SK-N-SH (cell line): ENCODE data around the gene SLC17A9.

Experiments
- CTCF ChIP-seq: fragments of 200-600 bp; sonication (generic); IDR thresholded peaks from 2 replicates; pipeline ENCODE4 v1.6.1; 2017; ENCODE audit warnings: antibody characterized with exemption, mild to moderate bottlenecking, moderate library complexity
- ELF1 ChIP-seq: IDR thresholded peaks from 2 replicates; pipeline ENCODE4 v1.4.0; 2012
- EZH2phosphoT487 ChIP-seq: fragments of 200-600 bp; sonication (generic); IDR thresholded peaks from 2 replicates; pipeline ENCODE4 v1.6.1; 2017; ENCODE audit warnings: low read depth, mixed run types, mild to moderate bottlenecking, antibody characterized with exemption, moderate library complexity, borderline replicate concordance
- GATA2 ChIP-seq: sonication (generic); formaldehyde crosslinking; IDR thresholded peaks from 2 replicates; pipeline ENCODE4 v1.5.0; 2020; ENCODE audit warnings: mild to moderate bottlenecking, missing genetic modification reagents
- JUND ChIP-seq: IDR thresholded peaks from 2 replicates; pipeline ENCODE4 v1.4.0; 2012
- POLR2AphosphoS5 ChIP-seq: IDR thresholded peaks from 2 replicates; pipeline ENCODE4 v1.6.1; 2012; ENCODE audit warnings: low read depth, low read length
- RAD21 ChIP-seq: IDR thresholded peaks from 2 replicates; pipeline ENCODE4 v1.6.1; 2012; ENCODE audit warnings: mild to moderate bottlenecking, low read length
- RCOR1 ChIP-seq: fragments of 150-350 bp; IDR thresholded peaks from 2 replicates; pipeline ENCODE4 v1.6.1; 2017; ENCODE audit warnings: antibody characterized with exemption, low read length
- RFX5 ChIP-seq: IDR thresholded peaks from 2 replicates; pipeline ENCODE4 v1.6.1; 2012; ENCODE audit warnings: mild to moderate bottlenecking, improper control_type of control experiment, low read length
- SIN3A ChIP-seq: IDR thresholded peaks from 2 replicates; pipeline ENCODE4 v1.6.1; 2012; ENCODE audit warnings: low read depth, mild to moderate bottlenecking, low read length, moderate library complexity, borderline replicate concordance
- SMC3 ChIP-seq: IDR thresholded peaks from 2 replicates; pipeline ENCODE4 v1.6.1; 2012; ENCODE audit warnings: low read depth, low read length, improper control_type of control experiment
- USF2 ChIP-seq: fragments of 150-350 bp; IDR thresholded peaks from 2 replicates; pipeline ENCODE4 v1.6.1; 2017; ENCODE audit warnings: antibody characterized with exemption, low read length, low read depth, borderline replicate concordance
- YY1 ChIP-seq: IDR thresholded peaks from 2 replicates; pipeline ENCODE4 v1.4.0; 2012; ENCODE audit warnings: low read depth, mild to moderate bottlenecking

GRCh38 chr20:62914970-62915457 lies 37.5 kb upstream of the SLC17A9 start:
- TF ChIP-seq RAD21 = no peak
- no peak for TF ChIP-seq CTCF
- TF ChIP-seq YY1 = no peak
- no peak for TF ChIP-seq JUND
- TF ChIP-seq POLR2AphosphoS5 = no peak
- no peak for TF ChIP-seq ELF1
- no peak for TF ChIP-seq RCOR1
- no peak for TF ChIP-seq EZH2phosphoT487
- no peak for TF ChIP-seq GATA2
- TF ChIP-seq USF2 = no peak
- TF ChIP-seq RFX5 = no peak
- no peak for TF ChIP-seq SIN3A
- TF ChIP-seq SMC3 = no peak
